Measurements from ENCODE around the gene HERC6. TPM values are rescaled to one million over a fixed set of nuclear protein-coding genes. Genes with fewer than 3 reads are reported as not detected.

Gene HERC6
- polyA plus RNA-seq, 2 of the 4 experiments (the other 2 are of a cell fraction), result 2.8 to 7.0 TPM

- H3K9me3 ChIP-seq, result no peaks in the 10 kb centered on the region
- no peak for FAIRE-seq
- TF ChIP-seq HOXA7 (CRISPR knock-in tag; IDR thresholded peaks at IDR 0.05), result no peak
- no peak for TF ChIP-seq ZFP36 (IDR thresholded peaks at IDR 0.05; ENCODE audit: borderline replicate concordance, partially characterized antibody)
- TF ChIP-seq CEBPB (IDR thresholded peaks at IDR 0.05), result no peak
- TF ChIP-seq KDM5A (IDR thresholded peaks at IDR 0.05), result no peak
- TF ChIP-seq RARB (CRISPR knock-in tag; IDR thresholded peaks at IDR 0.05), result no peak
- TF ChIP-seq RFX5 (IDR thresholded peaks at IDR 0.05), result no peak
- TF ChIP-seq TP53 (CRISPR knock-in tag; IDR thresholded peaks at IDR 0.05), result no peak
- no peak for TF ChIP-seq RNF2 (IDR thresholded peaks at IDR 0.05; ENCODE audit: borderline replicate concordance, low read depth)
- TF ChIP-seq FOSL2 (IDR thresholded peaks at IDR 0.05), result no peak
- TF ChIP-seq FOSL2 (CRISPR knock-in tag; IDR thresholded peaks at IDR 0.05), result no peak
- TF ChIP-seq ZNF302 (CRISPR knock-in tag; IDR thresholded peaks at IDR 0.05), result no peak
- TF ChIP-seq REST (IDR thresholded peaks at IDR 0.05), result no peak
- TF ChIP-seq PBX3 (IDR thresholded peaks at IDR 0.05), result no peak
- TF ChIP-seq ZSCAN20 (CRISPR knock-in tag; IDR thresholded peaks at IDR 0.05), result no peak
- TF ChIP-seq KDM1A (IDR thresholded peaks at IDR 0.05; ENCODE audit: low read depth), result no peak
- no peak for TF ChIP-seq POLR2AphosphoS2 (conservative IDR thresholded peaks at IDR 0.05; ENCODE audit: low read length)
- TF ChIP-seq ATOH8 (CRISPR knock-in tag; IDR thresholded peaks at IDR 0.05; ENCODE audit: low read depth), result no peak
- TF ChIP-seq JUNB (IDR thresholded peaks at IDR 0.05), result no peak
These were observed 70.6 kb downstream of the HERC6 start for GRCh38 chr4:88449290-88449689.

GRCh38 chr4:88451205-88451604 lies 72.6 kb downstream of the HERC6 start:
- H3K27ac ChIP-seq, result no peak overlapping the region
- ChIA-PET CTCF (no interaction called here), POLR2A (no interaction called here)
- H3K4me3 ChIP-seq, result no peak overlapping the region
- WGBS (ENCODE audit: missing lambda C conversion rate), result 44% methylated on average over 2 of the region's 2 CpGs
- TF ChIP-seq KDM5A (IDR thresholded peaks at IDR 0.05), result no peak
- TF ChIP-seq ESRRA (IDR thresholded peaks at IDR 0.05; ENCODE audit: borderline replicate concordance, low read length), result no peak
- no peak for TF ChIP-seq TFCP2L1 (CRISPR knock-in tag; IDR thresholded peaks at IDR 0.05)
- no peak for TF ChIP-seq ZC3H11A (IDR thresholded peaks at IDR 0.05)
- no peak for TF ChIP-seq REST (IDR thresholded peaks at IDR 0.05)
- no peak for TF ChIP-seq NFE2L2 (conservative IDR thresholded peaks at IDR 0.05; ENCODE audit: low read length)
- TF ChIP-seq HEYL (CRISPR knock-in tag; IDR thresholded peaks at IDR 0.05), result no peak
- TF ChIP-seq NR3C1 (IDR thresholded peaks at IDR 0.05), result no peak
- TF ChIP-seq HDAC2 (IDR thresholded peaks at IDR 0.05), result no peak
- no peak for TF ChIP-seq EHF (CRISPR knock-in tag; IDR thresholded peaks at IDR 0.05)
- TF ChIP-seq RARB (CRISPR knock-in tag; IDR thresholded peaks at IDR 0.05), result no peak
- ATAC-seq (no peak), FAIRE-seq (no peak), DNase-seq (ENCODE audit: low read depth in 1 of 2, low spot score in 1 of 2) (no peak)
- H3K4me1 ChIP-seq, result no peaks in the 10 kb centered on the region
- no peak overlapping the region for H3K4me2 ChIP-seq
- no peaks in the 10 kb centered on the region for H3K9me3 ChIP-seq

More at GRCh38 chr4:88449290-88449689, 70.6 kb downstream of the HERC6 start:
- POLR2A ChIA-PET, result no interaction called here
- ATAC-seq (no peak), DNase-seq (ENCODE audit: low read depth in 1 of 2, low spot score in 1 of 2) (no peak)
- no peak overlapping the region for H3K27ac ChIP-seq
- no peak overlapping the region for H3K4me2 ChIP-seq
- H3K4me3 ChIP-seq, result no peak overlapping the region
- CTCF ChIA-PET, result interaction anchor here (1.4 kb wide), 1 partner anchor 70 kb away, joined by 4 read pairs; the partner anchor contains the start of gene HERC6
- no peaks in the 10 kb centered on the region for H3K4me1 ChIP-seq

Measured in A549 (cell line).